NK-92 (cell line): ENCODE measurements around the gene USP12.
"Not testable (repeated sequence)": the region's sequence is repeated elsewhere in the genome, so short reads cannot be mapped to it uniquely, and the experiment has no call there.

ENCODE experiments used
- DNase-seq: peaks from one replicate; lab custom pipeline; 2025; ENCODE audit not compliant: unreplicated experiment; lab: John Stamatoyannopoulos, UW

Gene USP12

GRCh38 chr13:27124571-27124970 is 47.0 kb downstream of the USP12 start:
- no peak for DNase-seq

- DNase-seq, result not testable (repeated sequence)
These were observed 48.2 kb downstream of the USP12 start for GRCh38 chr13:27123445-27123844.

GRCh38 chr13:27122036-27122435 is 49.6 kb downstream of the USP12 start:
- DNase-seq, result no peak

- no peak for DNase-seq
These were observed 50.8 kb downstream of the USP12 start for GRCh38 chr13:27120811-27121210.

GRCh38 chr13:27120011-27120410 is 51.6 kb downstream of the USP12 start:
- no peak for DNase-seq

GRCh38 chr13:27118428-27119054 is 53.1 kb downstream of the USP12 start:
- DNase-seq, result no peak

GRCh38 chr13:27117952-27118351 is 53.7 kb downstream of the USP12 start:
- DNase-seq, result no peak

GRCh38 chr13:27117158-27117557 is 54.5 kb downstream of the USP12 start:
- DNase-seq, result no peak

- no peak for DNase-seq
These were observed 58.2 kb downstream of the USP12 start for GRCh38 chr13:27113436-27113835.

- DNase-seq, result no peak
These were observed 59.6 kb downstream of the USP12 start for GRCh38 chr13:27112006-27112405.

- no peak for DNase-seq
These were observed 61.4 kb downstream of the USP12 start for GRCh38 chr13:27110056-27110746.

- no peak for DNase-seq
These were observed 65.5 kb downstream of the USP12 start for GRCh38 chr13:27106144-27106543.

GRCh38 chr13:27104606-27105005 is 67.0 kb downstream of the USP12 start:
- no peak for DNase-seq

GRCh38 chr13:27101847-27102246 is 69.8 kb downstream of the USP12 start:
- DNase-seq, result no peak

GRCh38 chr13:27101289-27101688 is 70.3 kb downstream of the USP12 start:
- DNase-seq, result no peak

- DNase-seq, result no peak
These were observed 73.9 kb downstream of the USP12 start for GRCh38 chr13:27097691-27098090.

GRCh38 chr13:27091451-27091850 is 80.2 kb downstream of the USP12 start:
- DNase-seq, result no peak

- no peak for DNase-seq
These were observed 83.0 kb downstream of the USP12 start for GRCh38 chr13:27088619-27089018.

GRCh38 chr13:27086599-27087265 is 84.9 kb downstream of the USP12 start:
- DNase-seq, result no peak

GRCh38 chr13:27083183-27083582 is 88.4 kb downstream of the USP12 start:
- DNase-seq, result no peak

- DNase-seq, result no peak
These were observed 89.5 kb downstream of the USP12 start for GRCh38 chr13:27081893-27082679.
